HG02610 (cell line): Measurements from ENCODE around the gene TTLL10.

Experiments
- ATAC-seq: cut with Tn5 transposase; IDR thresholded peaks from one replicate; pipeline ENCODE4 v1.9.1; 2021; ENCODE audit warnings: mild to moderate bottlenecking, moderate library complexity; ENCODE audit not compliant: unreplicated experiment

TTLL10 gene, protein sequence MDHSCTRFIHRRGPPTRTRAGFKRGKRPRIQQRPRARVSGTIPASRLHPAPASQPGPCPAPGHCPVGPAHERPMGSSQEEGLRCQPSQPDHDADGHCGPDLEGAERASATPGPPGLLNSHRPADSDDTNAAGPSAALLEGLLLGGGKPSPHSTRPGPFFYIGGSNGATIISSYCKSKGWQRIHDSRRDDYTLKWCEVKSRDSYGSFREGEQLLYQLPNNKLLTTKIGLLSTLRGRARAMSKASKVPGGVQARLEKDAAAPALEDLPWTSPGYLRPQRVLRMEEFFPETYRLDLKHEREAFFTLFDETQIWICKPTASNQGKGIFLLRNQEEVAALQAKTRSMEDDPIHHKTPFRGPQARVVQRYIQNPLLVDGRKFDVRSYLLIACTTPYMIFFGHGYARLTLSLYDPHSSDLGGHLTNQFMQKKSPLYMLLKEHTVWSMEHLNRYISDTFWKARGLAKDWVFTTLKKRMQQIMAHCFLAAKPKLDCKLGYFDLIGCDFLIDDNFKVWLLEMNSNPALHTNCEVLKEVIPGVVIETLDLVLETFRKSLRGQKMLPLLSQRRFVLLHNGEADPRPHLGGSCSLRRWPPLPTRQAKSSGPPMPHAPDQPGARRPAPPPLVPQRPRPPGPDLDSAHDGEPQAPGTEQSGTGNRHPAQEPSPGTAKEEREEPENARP

DNA sequence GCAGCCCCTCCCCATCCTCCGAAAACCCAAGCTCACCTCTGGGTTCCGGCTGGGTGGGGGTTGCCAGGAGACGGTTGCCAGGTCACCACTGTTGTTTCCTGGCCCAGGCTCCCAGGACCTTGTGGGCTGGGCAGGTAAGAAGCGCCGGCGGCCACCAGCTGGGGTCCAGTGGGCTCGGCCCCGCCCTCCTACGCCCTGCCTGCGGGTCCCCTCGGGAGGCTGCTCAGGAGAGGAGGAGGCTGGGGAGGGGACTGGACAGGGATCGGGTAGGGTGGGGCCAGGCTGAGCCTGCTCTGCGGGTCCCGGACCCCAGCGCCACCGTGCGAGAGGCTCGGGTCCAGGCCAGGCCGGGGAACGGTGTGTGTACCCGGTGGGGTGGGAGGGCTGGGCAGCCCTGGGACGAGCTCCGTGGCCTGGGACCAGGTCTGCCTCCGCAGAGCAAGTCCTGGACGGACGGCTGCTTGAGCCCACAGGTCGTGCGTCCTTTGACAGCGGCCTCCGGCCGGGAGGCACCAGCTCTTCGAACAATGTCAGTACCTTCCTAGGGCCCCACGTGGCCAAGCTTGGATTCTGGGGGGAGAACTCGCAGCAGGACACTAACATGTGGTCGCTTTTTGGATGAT lies at the start of gene TTLL10:
Gene TTLL10, plus strand, starts transcription at position 88 of the 623 bp plus-strand sequence. CDS start 5,336 bp downstream, outside the sequence.
- no peak for ATAC-seq

DNA sequence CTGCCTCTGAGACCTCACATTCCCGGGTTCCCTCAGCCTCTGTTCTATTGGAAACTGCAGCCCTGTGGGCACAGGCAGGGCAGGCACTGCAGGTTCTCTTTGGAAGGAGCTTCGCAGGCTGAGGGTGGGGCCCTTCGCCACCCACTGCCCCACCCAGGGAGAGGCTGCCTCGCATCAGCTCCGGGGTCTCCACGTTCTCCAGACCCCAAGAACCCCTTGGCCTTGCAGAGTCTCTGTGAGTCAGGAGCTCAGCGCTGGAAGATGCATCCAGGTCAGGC lies 49.2 kb upstream of the TTLL10 start:
- ATAC-seq = no peak

DNA sequence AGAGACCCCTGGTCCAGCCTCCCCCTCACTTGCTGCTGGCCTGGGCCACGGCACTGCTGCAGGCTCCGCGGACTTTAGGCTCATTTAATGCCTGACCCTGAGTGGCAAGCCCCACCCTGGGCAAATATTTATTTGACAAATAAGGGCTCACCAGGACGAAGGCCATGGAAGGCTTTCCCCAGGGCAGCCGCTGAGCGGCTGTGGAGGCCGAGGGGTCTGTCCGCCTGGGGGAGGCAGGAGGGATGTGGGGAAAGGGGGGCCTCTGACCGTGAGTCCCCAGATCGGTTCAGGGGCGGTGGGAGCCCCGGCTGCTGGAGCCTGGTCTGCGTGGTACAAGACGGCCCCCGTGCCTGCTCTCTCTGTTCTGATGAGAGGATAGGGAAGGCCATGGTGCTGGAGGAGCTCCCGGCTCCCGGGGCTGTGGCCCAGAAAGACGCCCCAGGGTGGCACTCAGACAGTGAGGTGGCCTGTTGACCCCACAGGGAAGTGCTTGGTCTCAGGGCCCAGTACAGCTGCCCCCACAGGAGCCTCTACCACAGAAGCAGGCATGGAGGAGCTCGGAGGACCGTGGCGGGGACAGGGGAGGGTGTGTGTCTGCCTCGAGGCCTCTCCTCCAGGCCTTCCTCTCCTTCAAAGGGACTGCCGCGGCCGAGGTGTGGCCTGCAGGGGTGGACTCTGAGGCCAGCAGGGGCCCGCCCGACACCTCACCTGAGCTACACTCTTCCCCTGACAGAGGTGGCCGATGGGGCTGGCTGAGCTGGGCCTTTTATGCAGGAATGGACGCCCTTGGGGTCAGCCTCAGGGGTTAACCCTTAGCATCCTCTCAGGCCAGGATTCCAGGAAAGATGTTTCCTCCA lies 48.7 kb upstream of the TTLL10 start:
- no peak for ATAC-seq

DNA sequence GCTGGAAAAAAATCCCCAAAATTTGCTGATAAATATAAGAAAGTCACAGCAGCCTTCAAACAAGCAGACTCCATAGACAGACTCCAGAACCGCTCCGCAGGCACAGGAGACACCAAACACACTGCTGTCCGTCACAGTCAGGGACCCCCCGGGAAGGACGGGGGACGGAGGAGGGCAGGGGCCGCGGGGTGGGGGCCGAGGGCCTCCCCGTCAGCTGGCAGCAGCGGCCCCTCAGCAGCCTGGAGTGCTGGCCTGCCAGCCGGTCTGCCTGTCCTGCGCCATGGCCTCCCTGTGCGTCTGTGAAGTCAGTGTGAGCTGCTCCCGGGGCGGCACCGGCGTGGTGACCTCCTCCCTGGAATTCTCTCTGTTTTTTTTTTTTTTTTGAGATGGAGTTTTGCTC lies 47.7 kb upstream of the TTLL10 start:
- no peak for ATAC-seq

DNA sequence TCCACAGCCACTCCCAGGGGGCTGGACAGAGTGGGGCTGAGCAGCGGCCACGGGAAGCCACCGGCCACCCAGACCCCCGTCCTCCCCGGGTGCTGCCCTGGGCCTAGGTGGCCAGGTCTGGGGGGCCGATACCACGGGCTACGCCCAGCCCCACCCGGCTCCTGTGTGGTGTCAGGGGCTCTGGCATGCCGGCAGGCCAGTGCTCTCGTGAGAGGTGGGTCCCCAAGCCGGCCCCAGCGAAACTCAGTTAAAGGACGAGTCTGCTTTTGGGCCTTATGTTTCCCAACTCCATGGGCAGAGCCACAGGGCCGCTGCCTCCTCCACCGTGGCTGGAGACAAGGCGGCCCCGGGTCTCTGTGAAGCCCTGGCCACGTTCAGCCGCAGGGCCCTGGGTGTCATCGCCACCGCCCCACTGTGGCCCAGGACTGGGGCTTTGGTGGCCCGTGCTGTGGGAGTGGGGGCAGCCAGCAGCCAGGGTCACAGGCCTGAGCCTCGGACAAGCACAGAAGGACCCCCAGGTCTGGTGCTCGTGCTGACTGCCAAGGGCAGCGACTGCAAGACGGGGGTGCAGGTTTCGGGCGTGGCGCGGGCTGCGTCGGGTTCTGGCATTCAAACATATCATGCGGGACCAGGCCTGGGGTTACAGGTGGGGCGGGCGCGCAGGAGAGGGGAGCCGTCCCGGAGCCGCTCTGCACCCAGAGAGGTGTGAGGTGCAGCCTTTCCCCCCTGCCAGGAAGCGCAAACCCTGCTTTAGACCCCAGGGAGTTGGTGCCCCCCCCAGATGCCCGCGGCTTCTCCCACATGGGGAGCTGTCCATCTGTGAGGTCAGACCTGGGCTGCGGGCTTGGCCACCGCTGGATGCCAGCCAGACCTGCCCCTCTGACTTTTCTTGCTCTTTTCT lies 45.9 kb upstream of the TTLL10 start:
- ATAC-seq = no peak

DNA sequence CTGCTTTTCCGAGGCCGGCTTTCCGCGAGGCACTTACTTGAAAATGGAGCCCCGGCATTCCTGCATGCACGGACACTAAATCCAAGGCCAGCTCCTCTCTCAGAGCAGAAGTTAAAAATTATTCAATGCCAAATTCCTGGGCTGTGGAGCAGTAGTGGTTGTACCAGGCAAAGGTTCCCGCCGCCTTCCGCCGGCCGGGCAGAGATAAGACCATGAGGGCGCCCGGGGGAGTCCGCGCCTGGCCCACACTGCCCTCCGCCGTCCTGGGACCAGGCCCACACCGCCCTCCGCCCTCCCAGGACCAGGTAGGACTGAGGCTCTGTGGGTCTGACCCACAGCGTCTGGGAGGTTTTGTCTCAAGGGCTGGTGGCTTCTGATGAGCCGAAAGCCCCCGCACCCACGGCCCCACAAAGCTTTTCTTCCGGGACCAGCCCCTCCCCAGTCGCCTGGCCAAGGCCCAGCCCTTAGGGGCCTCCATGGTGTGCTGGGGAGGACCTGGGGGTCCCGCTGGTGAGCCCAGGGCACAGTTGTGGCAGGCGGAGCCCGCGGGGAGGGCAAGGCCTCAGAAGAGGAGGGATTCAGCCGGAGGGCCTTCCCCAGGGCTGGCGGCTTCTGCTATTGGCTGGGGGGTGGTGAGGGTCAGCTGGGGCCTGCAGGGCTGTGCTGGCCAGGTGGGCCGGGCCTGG lies 45.1 kb upstream of the TTLL10 start:
- no peak for ATAC-seq

DNA sequence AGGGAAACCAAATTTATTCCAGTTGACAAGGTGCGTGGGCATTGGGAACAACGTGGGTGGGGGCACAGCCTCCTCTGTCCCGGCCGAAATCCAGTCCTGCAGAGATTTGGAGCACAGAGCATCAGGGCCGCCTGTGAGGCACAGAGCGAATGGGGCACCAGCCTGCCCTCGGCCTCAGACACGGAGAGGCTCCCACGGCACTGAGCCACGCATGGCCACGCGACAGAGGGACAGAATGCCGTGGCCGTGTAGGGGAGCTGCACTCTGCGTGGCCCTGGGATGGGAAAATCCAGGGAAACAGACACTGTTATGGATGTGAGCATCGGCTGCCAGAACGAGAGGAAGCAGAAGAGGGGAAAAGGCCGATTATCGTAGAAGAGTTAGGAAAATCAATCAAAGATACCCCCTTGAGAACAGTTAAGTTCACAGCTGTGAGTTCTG lies 44.3 kb upstream of the TTLL10 start:
- ATAC-seq = no peak

DNA sequence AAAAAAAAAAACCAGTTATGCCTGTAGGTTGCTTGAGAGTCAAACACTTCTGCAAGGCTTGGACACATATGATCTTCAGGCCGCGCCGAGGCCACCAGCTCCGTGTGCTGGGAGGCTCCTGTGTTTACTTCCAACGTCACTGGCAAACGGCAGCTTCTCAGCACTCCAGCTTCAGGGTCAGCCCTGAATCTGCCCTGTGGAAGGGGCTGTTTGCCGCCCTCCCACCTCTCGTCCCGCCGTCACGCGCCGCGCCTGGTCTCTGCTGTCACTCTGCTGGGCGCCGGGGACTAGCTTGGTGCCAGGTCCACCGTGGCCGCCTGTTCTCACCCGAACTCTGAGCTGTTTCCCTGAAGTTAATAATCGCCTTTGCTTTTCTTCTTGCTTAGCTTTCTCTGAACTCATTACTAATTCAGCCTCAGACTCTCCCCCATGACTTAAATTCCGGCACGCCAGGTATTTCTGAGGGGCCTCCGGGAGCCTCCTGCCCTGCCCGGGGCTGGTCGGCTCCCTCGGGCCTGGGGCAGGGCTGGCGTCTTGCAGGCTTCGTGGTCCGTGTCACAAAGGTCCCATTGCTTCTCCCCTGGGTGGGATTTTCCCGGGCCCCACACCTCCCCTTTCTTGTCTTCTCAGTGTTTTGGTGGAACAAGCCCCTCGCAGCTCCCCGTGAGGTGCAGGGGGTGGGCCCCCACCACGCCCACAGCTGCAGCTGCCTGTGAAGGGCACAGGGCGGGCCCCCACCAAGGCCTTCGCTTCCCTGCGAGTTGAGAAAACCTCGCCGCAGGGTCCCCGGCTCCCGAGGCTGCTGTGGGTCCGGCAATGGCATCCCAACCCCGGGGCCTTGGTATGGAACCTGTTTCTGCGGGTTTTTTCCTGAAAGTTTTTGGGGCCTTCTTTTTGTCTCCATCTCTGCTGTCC lies 43.2 kb upstream of the TTLL10 start:
- ATAC-seq = no peak

DNA sequence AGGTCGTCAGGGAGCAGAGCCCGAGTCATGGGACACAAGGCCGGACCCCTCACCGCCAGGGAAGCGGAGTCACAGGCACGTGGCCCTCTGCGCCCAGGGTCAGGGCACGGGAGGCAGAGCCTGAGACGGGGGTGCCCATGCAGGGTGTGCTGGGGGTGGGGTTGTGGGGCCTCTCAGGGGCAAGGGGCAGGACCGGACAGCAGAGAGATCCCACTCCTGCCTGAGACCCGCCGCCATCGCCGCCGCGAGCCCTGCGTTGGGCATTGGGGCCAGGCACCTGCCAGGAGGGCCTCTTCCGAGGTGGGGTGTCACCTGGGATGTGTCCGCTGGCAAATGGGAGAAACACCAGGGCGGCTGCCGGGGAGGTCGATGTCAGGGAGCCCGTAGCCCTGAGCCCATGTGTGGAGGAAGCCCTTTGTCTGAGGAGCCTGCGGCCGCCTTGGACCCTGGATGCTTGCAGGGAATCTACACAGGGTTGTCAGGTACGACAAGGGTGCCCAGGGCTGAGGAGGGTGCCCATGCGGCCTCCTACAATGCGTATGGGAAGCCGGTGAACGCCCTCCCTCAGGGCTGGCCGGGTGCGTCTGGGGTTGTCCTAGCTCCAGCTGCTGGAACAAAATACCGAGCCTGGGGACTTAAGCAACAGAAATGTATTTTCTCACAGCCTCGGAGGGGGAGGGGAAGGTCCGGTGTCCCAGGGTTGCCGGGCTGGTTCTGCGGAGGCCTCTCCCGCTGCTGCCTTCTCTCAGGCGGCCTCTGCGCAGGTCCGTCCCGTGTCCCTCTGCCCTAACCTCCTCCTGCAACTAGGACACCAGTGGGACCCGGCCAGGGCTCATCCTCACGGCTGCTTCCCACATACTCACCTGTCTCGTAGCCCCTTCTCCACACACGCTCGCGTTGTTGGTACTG lies 41.4 kb upstream of the TTLL10 start:
- no peak for ATAC-seq

DNA sequence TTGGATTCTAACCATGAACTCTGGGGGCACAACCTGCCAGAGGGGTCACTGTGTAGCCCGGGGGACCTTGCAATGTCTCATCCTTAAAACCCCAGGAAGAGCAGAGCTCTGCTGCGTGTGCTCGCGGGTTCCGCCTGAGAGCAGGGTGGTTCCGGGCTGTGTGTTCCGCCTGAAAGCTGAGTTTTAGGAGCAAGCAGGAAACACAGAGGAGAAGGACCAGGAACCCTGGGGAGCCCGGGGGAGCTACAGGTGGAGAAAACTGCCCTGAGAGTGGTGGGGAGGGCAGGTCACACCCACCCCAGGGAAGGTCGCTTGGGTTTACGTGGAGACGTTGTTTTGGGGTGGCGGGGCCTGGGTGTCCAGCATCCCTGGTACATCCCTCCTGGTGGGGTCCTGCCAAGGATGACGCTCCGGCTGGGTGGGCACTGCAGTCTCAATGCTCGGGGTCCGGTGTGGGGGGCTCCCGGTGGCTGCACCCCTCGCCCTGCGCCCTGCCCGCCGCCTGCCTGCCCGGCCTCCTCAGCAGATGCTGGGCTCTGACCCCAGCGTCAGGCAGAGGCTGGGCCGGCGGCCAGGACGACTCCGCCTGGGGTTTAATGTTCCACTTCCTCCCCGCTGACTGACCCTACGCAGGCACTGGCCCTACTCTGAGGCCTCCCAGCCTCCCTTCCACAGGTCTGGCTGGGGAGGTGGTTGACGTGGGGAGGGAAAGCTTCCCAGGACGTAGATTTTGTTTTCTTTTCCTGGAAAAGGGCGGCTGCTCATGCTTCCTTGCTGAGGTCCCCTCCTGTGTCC lies 40.5 kb upstream of the TTLL10 start:
- ATAC-seq = no peak

DNA sequence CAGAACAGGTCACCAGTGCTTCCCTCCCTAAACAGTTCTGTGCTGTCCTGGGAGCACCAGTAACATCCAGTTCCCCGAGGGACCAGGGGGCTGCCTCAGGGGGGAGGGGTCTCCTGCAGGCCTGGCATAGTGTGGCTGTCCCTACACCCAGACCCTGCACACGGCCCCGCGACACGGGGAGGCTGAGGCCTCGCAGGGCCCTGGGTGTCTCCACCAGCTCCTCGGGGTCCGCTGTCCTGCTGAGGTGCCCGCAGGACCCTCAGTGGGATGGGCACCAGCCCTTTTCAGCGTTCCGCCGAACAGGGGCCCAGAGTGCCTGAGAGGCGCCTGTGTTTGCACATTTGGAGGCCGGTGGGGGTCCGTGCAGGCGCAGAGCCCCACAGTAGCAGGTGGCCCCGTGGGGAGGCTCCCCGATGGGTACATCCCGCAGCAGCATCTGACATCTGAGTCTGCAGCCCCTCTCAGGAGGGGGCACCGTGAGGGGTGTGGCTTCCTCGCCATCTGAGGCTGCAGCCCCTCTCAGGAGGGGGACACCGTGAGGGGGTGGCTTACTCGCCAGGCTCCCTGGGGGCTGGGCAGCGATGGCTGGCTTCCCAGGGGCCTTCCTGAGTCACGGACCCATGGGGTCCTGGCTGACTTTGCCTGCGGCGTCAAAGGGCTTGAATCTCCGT lies 39.2 kb upstream of the TTLL10 start:
- ATAC-seq = no peak

DNA sequence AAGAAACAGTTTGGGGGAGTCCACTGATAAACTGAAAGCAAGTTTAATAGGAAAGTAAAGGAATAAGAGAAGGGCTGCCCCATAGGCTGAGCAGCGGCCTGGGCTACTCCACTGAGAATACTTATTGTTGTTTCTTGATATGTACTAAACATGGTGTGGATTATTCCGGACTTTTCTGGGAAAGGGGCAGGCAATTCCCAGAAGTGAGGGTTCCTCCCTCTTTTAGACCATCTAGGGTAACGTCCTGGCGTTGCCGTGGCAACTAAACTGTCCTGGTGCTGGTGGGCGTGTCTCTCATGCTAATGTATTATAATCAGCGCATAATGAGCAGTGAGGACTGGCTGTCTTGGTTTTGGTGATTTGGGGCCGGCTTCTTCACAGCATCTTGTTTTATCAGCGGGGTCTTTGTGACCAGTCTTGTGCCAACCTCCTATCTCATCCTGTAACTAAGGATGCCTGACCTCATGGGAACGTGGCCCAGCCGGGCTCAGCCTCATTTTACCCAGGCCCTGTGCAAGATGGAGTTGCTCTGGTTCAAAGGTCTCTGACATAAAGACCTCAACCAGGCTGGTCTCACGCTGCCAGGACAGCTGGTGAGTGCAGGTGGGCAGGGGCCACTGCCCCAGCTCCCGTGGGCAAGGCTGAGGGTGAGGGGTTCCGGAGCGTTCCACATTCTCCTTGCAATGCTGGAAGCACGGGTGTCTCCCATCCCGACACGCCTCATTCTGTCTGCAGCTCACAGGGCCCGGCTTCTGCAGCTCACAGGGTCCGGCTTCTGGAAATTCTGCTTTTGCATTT lies 38.1 kb upstream of the TTLL10 start:
- no peak for ATAC-seq

DNA sequence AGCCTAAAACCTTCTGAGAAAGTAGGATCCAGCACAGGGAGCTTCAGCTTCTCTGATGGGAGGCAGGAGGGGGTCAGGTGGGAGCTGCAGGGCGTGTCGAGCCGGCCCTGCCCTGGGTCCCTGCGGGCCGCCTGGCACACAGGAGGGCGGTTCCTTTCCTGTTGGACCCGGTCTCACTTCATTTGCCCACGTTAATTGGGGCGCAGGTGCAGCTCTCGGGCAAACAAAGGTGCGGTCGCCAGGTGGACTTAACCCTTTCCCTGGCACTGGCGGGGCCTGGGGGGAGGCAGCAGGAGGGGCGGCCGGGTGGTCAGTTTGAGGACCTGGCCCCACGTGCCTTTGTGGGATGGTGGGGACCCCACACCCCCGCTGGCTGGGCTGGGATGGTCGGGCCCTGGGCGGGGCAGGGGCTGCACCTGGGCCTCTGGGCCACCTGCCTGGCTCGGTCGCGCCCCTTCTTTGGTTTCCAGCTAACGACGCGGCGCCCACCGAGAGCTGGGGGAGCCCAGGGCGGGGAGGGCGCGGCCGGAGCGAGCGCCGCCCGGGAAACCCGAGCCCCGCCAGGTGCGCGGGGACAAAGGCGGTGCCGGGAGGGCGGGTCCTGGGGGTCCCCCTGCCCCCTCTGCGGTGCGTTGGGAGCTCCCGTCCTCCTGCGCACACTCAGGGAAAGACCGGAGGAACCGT lies 37.0 kb upstream of the TTLL10 start:
- no peak for ATAC-seq

DNA sequence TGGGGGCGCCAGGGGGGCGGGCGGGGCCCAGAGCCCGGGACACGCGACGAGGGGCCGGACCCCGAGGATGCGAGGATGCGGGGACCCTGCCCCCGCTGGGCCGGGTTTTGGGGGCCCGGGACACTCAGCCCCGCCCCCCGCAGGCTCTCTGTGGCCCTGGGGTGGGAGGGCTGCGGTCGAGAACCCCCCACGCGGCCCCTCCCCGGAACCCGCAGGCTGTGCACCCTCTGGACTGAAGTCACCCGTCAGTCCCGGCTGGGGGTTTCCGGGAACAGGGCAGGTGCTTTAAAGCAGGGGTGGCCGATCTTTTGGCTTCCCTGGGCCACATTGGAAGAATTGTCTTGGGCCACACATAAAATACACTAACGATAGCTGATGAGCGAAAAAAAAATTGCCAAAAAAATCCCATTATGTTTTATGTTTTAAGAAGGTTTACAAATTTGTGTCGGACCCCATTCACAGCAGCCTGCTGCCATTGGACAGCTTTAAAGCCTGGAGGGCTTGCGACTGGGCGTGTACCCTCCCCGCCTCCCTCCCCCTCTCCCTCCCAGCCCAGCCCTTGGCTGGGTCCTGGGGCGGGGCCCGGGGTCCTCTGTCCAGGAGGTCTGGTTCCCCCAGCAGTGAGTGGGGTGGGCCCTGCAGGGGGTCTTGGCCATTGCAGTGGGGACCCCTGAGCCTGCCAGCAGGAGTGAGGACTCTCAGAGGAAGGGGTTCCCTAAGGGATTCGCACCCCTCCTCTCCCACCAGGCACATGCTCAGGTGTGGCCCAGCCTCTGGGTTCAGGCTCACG lies 36.2 kb upstream of the TTLL10 start:
- ATAC-seq = no peak
